ENCODE results near the gene SLC11A1.

GRCh38 chr2:218389333-218390150, 7.5 kb downstream of the SLC11A1 start:
- TF ChIP-seq INSM2 (tag by site-specific recombination; IDR thresholded peaks at IDR 0.05) (no peak), CTCF (tag by site-specific recombination; IDR thresholded peaks at IDR 0.05) (no peak), ZNF704 (tag by site-specific recombination; IDR thresholded peaks at IDR 0.05) (no peak), ZFP3 (tag by site-specific recombination; IDR thresholded peaks at IDR 0.05; ENCODE audit: low read depth) (no peak), ZNF175 (tag by site-specific recombination; IDR thresholded peaks at IDR 0.05) (no peak), ZSCAN5A (tag by site-specific recombination; IDR thresholded peaks at IDR 0.05) (no peak)
